ENCODE data around the gene NFS1. TPM values are rescaled to one million over a fixed set of nuclear protein-coding genes. Genes with fewer than 3 reads are reported as not detected.
A peak's percentile ranks its signal among the peaks of the same experiment; 100 is the strongest.

Gene NFS1
- total RNA-seq, 4 donors from 2014 or later, result 39.6 to 48.4 (median 44.0) TPM

GRCh38 chr20:35664466-35665206, 34.5 kb downstream of the NFS1 start, which contains the start of the genes CPNE1 and RBM12:
Gene CPNE1 (minus strand): TSS chr20:35664900. CDS start chr20:35632923, 31,977 bp downstream.
Gene RBM12 (minus strand): TSS chr20:35664900. CDS start chr20:35655322, 9,578 bp downstream.
- 0 to 2% methylated on average over 15 to 55 of the region's 61 CpGs for WGBS, 2 donors
- peak within 1 kb of the TSS; percentile 79 for H3K4me3 ChIP-seq (ENCODE audit: low read depth, poor library complexity, severe bottlenecking)
- TF ChIP-seq CTCF (IDR thresholded peaks at IDR 0.05) (no peak), POLR2A (IDR thresholded peaks at IDR 0.05) (peak in 1 of 2 donors; percentile 89)
- DNase-seq (ENCODE audit: low spot score in 2 of 2), result peak; percentile 88 to 99
- intact Hi-C loops (cut with DNase I; ENCODE audit: low total_unique reads), result no loop called here

DNA sequence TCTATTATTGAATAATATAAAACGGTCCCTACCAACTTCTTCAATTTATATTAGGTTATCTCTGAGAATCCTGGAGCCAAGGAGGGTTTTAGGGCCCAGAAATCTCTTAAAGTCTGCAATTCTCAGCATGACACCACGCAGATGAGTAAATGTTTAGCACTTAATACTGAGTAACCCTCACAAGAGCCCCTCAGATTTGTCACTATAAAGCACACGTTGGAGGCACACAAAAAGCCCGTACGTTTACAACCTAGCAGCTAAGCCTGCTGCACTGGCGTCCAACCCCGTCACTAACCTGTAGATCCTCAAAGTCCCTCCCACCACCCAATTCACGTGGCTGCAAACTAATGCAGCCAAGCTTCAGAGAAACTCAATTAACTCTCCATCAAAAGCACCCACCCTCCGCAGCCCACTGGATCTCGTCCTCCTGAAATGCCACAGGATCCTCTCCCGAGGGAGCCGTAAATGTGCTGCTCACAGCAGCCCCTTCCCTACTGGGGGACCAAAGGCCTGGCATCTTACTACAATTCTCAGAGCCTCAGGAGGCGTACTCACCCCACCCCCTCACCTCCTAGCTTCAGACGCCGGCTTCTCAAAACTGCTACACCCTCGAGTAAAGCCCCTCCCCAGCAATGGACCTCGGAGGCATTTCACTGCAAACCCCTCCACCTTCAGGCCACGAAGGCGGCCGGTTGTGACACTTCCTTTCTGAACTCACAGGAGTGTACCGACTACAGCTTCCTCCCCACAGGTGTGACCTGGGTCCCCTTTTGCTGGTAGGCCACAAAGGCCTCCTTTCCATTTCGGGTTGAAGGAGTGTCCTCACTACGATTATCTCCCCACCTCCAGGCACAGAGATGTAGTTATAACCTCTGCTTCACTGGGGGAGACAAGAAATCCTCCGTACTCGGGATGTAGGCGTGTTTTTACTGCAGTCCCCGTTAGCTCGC, 35.4 kb downstream of the NFS1 start:
- 0% methylated on average over 28 of the region's 28 CpGs for WGBS, 2 donors
- TF ChIP-seq CTCF (IDR thresholded peaks at IDR 0.05) (no peak), POLR2A (IDR thresholded peaks at IDR 0.05) (no peak)
- H3K4me3 ChIP-seq (ENCODE audit: low read depth, poor library complexity, severe bottlenecking), result peak overlapping the region; percentile 79
- intact Hi-C loops (cut with DNase I; ENCODE audit: low total_unique reads), result no loop called here
- DNase-seq (ENCODE audit: low spot score in 2 of 2), result peak; percentile 36 to 88

DNA sequence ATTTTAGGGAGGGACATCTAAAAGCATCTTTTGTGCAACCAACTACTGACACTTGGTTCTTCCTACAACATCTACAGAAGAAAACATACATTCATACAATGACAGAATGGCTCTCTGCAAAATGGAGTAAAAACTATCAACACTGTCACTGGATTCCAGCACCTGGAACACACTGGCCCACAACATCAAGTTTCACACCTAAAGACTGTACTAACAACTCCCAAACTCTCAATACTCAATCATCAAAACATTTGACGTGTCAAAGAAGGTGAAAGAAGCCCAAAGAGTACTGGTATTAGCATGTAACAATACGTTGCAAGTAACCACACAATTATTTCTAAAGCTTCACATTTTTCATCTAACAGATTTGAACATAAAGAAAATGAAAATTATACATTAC, 36.6 kb downstream of the NFS1 start:
- TF ChIP-seq POLR2A (IDR thresholded peaks at IDR 0.05), result no peak
- no peak for TF ChIP-seq CTCF (IDR thresholded peaks at IDR 0.05)
- intact Hi-C loops (cut with DNase I; ENCODE audit: low total_unique reads), result no loop called here
- no peak for DNase-seq (ENCODE audit: low spot score in 2 of 2)
- 15 to 17% methylated on average over 2 of the region's 2 CpGs for WGBS, 2 donors
- no peak overlapping the region for H3K4me3 ChIP-seq (ENCODE audit: low read depth, poor library complexity, severe bottlenecking)

DNA sequence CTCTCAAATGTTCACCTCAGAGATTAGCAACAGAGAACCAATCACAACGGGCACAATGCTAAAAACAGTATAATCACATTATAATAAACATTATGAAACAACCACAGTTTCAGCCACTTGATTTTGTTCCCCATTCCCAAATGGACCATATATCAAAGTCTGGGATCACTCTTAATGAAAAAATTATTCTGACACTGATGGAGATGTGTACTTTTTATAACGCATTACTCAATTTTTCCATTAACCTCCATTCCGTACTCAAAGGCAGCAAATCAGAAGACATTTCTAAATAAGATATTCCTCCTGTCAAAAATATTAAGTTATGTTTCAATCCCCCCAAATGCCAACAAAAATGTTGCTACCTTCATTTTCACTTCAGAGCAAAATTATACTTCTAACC, 37.2 kb downstream of the NFS1 start:
- WGBS, 2 donors, result 16 to 17% methylated on average over 3 of the region's 3 CpGs
- TF ChIP-seq POLR2A (IDR thresholded peaks at IDR 0.05), result no peak
- intact Hi-C loops (cut with DNase I; ENCODE audit: low total_unique reads), result no loop called here
- H3K4me3 ChIP-seq (ENCODE audit: low read depth, poor library complexity, severe bottlenecking), result no peak overlapping the region
- no peak for DNase-seq (ENCODE audit: low spot score in 2 of 2)

- TF ChIP-seq POLR2A (IDR thresholded peaks at IDR 0.05) (no peak), CTCF (IDR thresholded peaks at IDR 0.05) (no peak)
- no peak overlapping the region for H3K4me3 ChIP-seq (ENCODE audit: low read depth, poor library complexity, severe bottlenecking)
- DNase-seq (ENCODE audit: low spot score in 2 of 2), result no peak
- intact Hi-C loops (cut with DNase I; ENCODE audit: low total_unique reads), result no loop called here
- 72 to 90% methylated on average over 2 of the region's 2 CpGs for WGBS, 2 donors
These were observed 38.1 kb downstream of the NFS1 start for GRCh38 chr20:35661053-35661452.
